NCI-H187 (cell line): ENCODE results near the gene SLC35A5.

Source experiments
- DNase-seq, 2 experiments: peaks; one replicate each; lab custom pipeline; 2025; lab: John Stamatoyannopoulos, UW

SLC35A5 gene

DNA sequence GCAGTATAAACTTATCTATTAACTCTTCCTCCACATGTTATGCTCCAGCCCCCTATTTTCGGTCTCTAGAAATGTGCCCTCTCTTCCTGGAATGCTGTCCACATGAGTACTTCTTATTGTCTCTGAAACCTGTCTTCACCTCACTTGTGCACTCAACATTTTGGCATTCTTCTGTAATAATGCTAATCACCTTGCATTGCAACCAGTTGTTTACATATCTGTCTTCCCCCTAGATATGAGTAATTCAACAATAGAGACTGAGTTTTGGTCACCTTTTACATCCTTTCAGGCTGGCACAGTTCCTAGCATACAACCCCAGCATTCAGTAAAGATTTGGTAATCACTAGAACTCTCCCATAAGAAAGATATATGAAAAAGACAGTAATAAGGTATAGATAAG is 61.9 kb downstream of the SLC35A5 start:
- DNase-seq, result no peak

DNA sequence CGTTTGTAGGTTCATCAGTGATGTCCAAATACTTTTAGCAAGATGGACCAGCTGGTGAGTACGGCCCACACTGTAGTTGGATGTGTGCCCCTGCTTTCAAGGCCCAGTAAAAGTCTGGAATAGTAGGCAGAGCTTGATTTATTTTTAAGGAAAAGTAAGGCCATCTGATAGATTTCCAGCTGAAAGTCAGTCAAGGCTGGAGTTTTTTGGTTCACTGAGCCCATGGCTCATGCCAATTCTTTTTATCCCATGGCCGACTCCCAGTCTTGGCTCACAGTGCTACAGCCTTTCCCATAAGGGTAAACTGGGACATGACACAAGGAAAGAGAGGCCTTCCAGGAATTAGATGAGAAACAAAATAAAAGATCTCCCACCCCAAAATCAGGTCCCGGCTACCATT is 65.6 kb downstream of the SLC35A5 start:
- DNase-seq, result no peak

DNA sequence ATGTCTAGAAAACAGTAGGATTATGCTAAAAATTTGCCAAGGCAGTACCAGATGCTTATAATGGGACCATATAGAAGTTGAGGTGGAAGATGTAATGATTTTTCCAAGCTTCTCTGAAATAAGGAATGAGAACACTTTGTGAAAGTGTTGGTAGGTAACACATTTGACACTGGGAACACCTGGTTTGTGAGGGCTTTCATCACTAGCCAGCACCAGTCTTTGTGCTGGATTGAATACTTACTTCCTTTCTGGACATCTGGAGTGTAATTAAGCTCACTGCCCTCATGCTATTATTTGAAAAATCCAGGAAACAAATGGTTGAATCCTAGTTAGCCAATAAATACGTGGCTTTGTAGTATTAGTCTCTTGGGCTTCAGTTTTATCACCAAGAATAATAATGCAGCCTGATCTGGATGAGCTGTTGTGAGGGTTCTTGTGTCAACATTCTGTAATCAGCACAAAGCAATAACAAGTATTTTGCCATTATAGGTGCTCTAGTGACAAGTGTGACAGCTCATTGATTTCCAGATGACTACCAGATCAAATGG is 66.1 kb downstream of the SLC35A5 start:
- DNase-seq, result no peak

DNA sequence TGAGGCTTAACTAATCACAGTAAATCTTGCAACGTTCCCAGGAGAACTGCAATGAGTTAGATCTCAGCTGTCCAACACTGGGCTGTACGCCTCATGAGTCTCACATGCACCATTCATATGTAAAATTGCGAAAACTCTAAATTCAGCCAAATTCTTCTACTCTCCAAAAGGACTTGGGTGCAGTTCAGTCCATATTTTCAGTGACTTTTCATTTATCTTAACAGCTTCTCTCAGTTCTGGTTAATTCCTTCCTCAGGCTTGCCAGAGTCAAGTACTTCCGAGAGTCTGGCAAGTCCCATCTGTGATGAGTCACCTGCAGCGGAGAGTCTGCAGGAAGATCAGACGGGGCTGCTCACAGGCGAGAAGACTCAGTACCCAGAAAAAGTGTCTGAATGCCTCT is 67.6 kb downstream of the SLC35A5 start:
- no peak for DNase-seq

DNA sequence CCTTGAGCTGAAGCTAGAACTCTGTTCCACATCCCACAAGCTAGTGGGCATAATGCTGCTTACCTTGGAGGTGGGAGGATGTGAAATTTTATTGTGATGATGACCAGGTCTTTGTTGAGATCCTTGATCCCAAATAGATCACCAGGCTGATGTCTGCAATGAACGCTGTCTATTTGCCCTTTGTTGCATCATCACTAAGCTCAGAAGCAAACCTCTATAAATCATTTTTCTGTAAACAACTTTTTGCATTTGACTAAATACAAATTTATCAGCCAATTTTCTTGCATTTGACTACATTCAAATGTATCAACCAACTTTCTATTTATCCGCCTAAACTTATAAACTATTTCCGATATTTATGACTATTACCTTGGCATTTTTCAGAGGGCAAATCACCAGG is 69.4 kb downstream of the SLC35A5 start:
- DNase-seq, result no peak

DNA sequence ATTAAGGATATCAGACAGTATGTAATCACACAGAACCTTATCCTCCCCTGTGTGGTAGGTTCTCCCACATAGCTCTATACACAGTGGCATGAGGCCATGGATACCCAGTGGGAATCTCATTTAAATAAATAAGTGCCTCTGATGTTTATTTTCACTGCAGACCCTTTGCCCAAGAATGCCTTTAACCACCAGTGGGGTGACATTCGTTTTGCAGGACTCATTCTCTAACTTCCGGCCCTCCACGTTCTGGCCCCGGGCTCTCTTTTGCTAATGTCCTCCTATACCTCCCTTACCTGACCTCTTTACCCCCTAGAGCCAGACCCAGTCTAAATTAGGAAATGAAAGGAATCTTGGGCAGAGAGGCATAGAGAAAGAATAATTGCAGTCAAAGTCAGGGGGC is 70.8 kb downstream of the SLC35A5 start:
- no peak for DNase-seq

DNA sequence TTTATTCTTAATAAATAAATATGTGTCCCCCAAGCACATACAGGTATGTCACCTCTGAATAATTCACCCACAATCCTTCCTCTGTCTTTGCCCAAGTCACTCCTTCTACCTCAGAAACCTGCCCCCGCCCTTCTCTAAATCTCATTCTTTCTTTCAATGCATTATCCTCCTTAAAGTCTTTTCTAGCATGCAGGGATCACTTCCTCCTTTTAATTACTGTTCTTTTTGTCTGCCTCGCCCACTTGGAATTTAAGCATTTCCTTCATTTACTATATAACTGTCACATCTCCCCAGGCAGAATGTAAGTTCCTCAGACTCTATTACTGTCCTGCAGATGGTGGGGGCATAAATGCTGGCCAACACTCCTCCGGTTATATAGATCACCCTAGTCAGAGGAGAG is 71.3 kb downstream of the SLC35A5 start:
- DNase-seq, result no peak

DNA sequence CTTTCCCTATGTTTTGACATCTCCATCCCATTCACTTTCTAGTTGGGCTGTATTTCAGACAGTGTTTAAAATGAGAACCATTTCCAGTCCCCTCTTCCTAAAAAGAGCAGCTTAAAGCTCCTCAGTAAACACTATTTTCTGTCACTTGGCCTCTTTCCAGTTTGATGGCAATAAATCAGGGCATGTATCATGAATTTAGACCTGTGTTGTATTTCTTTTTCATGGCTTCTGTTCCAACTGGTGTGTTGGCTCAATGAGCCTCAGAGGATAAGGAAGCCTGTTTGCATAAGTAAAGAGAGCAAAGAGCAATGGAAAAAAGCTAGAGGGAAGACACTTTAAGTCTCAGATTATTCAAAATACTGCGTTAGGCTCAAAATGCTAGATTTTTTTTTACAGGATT is 71.9 kb downstream of the SLC35A5 start:
- DNase-seq, result peak in 1 of 2 experiments; percentile 16

DNA sequence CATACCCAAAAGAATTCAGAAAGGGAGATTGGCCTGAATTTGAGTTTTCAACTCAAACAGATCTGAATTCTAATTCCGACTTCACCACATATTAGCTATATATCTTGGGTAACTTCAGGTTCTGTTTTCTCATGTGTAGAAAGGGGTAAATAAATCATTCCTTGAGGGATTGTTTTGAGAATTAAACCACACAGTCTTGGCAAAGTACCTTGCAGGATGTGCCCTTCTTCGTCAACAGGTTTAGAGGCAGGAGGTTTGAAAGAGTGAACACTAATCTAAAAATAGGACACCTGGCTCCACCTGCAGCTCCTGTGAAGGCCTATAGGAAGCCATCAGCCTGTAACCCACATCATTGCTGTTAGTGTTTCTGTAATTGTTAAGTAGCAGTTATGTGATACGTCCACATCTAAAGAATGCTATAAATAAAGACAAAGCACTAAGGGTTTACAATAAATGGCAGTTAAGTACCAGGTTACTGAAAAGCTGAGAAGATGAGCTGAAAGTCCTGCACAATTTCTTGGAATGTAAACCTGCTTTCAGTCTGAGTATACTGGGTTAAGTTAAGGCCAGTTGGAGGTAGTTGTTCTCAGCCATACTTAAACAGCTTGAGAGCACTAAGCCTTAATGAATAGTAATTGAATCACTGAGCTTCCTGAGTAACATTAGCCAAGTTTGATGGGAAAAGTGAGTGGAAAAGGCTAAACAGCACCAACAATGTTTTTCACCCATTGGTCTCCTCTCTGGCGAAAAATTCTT is 73.1 kb downstream of the SLC35A5 start:
- DNase-seq, result peak; percentile 26 to 69
